MCF 10A (cell line): ENCODE data around the gene ZNF136. TPM values are rescaled to one million over a fixed set of nuclear protein-coding genes. Genes with fewer than 3 reads are reported as not detected.
A peak's percentile ranks its signal among the peaks of the same experiment; 100 is the strongest.

Experiments
- BruUV-seq: library from RNA; stranded (reverse); fragments of 400-500 nt; replicated peaks from 2 replicates; lab custom pipeline; 2021; lab: Mats Ljungman, UMichigan
- CTCF ChIA-PET: fragments of 300-600 bp; sonication (Branson Sonifier 250); formaldehyde crosslinking; extraction: SDS; loops from one replicate; lab custom pipeline; 2021; ENCODE audit warnings: antibody characterized with exemption, inconsistent platforms; lab: Yijun Ruan, JAX
- POLR2A ChIA-PET: fragments of 300-600, 350-650 bp; sonication (Branson Sonifier 250); formaldehyde crosslinking; extraction: SDS; loops from one replicate; lab custom pipeline; 2020; ENCODE audit warnings: antibody characterized with exemption, inconsistent platforms; lab: Yijun Ruan, JAX
- DNase-seq: peaks from one replicate; pipeline ENCODE4 v3.0.0-alpha.2; 2018; ENCODE audit not compliant: unreplicated experiment
- H3K27ac Mint-ChIP-seq: one replicate; pipeline ENCODE4 v1.8.0; 2022; ENCODE audit warnings: mild to moderate bottlenecking, low read depth, mixed read lengths; ENCODE audit not compliant: unreplicated experiment
- H3K27me3 Mint-ChIP-seq: one replicate; pipeline ENCODE4 v1.8.0; 2022; ENCODE audit warnings: mixed read lengths; ENCODE audit not compliant: insufficient read depth, unreplicated experiment
- H3K36me3 Mint-ChIP-seq: one replicate; pipeline ENCODE4 v1.8.0; 2022; ENCODE audit warnings: mild to moderate bottlenecking, moderate library complexity, mixed read lengths; ENCODE audit not compliant: insufficient read depth, unreplicated experiment
- H3K4me1 Mint-ChIP-seq: one replicate; pipeline ENCODE4 v1.8.0; 2022; ENCODE audit warnings: mixed read lengths; ENCODE audit not compliant: insufficient read depth, unreplicated experiment
- H3K4me3 Mint-ChIP-seq: one replicate; pipeline ENCODE4 v1.8.0; 2022; ENCODE audit warnings: mild to moderate bottlenecking, moderate library complexity, mixed read lengths; ENCODE audit not compliant: unreplicated experiment
- H3K9me3 Mint-ChIP-seq: one replicate; pipeline ENCODE4 v1.8.0; 2022; ENCODE audit warnings: mixed read lengths; ENCODE audit not compliant: unreplicated experiment
- intact Hi-C: fragments of 100-400 bp; cut with micrococcal nuclease; formaldehyde crosslinking; loops from 2 replicates; pipeline ENCODE4 v1.14.1; 2022
- total RNA-seq: library from RNA; stranded (reverse); gene quantifications from 2 replicates; pipeline ENCODE4 v1.2.3, GENCODE V29; 2022
- TF ChIP-seq, protein P1 (sequence below): fragments of 200-600 bp; IDR thresholded peaks from one replicate; pipeline ENCODE4 v1.8.0; 2022; ENCODE audit warnings: antibody characterized with exemption, mild to moderate bottlenecking; ENCODE audit not compliant: unreplicated experiment

ZNF136 gene
- total RNA-seq, 1 experiment from 2014 or later: 3.7 TPM

DNA sequence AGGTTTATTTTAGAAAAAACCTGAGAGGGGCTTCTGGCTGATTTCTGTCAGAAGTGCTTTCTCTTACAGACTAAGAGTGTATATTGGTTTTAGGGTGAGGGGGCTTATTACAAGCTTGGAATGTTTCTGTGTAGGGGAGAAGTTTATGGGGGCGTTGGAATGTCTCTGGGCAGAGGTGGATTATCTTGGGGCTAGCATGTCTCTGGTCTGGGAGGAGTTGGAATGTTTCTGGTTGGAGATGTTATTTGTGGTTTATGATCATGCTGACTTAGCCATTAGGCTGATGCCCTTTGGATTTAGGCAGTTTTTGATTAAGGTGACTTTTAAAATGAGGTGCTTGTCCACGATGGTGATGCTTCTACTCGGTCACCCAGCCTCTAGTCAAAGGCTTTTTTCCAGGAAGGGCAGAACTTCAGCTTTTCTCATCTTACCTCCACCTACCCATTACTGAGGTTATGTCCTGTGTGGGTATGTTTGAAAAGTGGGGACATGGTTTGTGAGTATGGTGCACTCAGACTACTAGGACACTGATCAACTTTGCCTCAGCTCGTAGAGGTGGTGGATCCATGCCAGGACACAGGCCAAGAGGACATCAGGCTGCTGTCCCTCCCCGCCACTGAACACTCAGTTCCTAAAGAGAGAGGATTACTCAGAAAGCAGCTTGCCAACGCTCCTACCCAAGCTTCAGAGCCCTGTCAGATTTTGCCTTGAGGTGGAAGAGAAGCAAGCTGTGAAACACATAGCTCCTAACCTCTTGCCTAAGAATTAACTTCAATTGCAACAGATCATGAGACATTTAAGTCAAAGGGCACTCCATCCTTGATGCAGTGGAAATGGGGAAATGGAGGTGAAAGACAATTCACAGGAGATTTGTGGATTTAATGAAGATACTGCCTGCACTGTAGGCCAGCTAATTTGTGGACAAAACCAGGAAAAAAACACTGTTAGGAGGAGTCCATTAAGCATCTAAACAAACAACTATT, 68.1 kb downstream of the ZNF136 start:
- no TSS peak for BruUV-seq
- TF ChIP-seq, protein P1, sequence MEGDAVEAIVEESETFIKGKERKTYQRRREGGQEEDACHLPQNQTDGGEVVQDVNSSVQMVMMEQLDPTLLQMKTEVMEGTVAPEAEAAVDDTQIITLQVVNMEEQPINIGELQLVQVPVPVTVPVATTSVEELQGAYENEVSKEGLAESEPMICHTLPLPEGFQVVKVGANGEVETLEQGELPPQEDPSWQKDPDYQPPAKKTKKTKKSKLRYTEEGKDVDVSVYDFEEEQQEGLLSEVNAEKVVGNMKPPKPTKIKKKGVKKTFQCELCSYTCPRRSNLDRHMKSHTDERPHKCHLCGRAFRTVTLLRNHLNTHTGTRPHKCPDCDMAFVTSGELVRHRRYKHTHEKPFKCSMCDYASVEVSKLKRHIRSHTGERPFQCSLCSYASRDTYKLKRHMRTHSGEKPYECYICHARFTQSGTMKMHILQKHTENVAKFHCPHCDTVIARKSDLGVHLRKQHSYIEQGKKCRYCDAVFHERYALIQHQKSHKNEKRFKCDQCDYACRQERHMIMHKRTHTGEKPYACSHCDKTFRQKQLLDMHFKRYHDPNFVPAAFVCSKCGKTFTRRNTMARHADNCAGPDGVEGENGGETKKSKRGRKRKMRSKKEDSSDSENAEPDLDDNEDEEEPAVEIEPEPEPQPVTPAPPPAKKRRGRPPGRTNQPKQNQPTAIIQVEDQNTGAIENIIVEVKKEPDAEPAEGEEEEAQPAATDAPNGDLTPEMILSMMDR: no peak

DNA sequence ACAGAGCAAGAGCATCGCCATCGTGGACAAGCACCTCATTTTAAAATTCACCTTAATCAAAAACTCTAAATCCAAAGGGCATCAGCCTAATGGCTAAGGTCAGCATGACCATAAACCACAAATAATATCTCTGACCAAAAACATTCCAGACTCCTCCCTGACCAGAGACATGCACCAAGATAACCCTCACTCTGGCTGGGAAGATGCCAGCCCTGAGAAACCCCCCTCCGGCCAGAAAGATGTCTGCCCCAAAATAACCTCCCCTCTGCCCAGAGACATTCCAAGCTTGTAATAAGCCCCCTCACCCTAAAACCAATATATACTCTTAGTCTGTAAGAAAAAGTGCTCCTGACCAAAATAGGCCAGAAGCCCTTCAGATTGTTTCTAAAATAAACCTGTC, 70.1 kb downstream of the ZNF136 start:
- ChIA-PET POLR2A (no interaction called here), CTCF (interaction anchor here (0.6 to 1.2 kb wide), 2 partner anchors 9 to 484 kb away, joined by 3 read pairs; no protein-coding TSS in a partner anchor)
- H3K27me3 Mint-ChIP-seq: no peaks in the 10 kb centered on the region
- no peaks in the 10 kb centered on the region for H3K4me1 Mint-ChIP-seq
- no TSS peak for BruUV-seq
- TF ChIP-seq, protein P1: no peak
- DNase-seq: no peak
- H3K27ac Mint-ChIP-seq: no peak overlapping the region
- intact Hi-C loops: no loop called here
- peaks cover 24% of the 10 kb centered on the region for H3K9me3 Mint-ChIP-seq
- H3K36me3 Mint-ChIP-seq: peaks cover 34% of the 10 kb centered on the region
- H3K4me3 Mint-ChIP-seq: no peak overlapping the region

More for the DNA sequence above, 68.1 kb downstream of the ZNF136 start:
- POLR2A ChIA-PET: interaction anchor here (0.6 to 2.0 kb wide), 13 partner anchors 12 to 562 kb away, joined by 3 to 12 read pairs (median 4); partner anchors contain the start of genes ZNF136, ZNF44, ZNF563 and ZNF564
- H3K36me3 Mint-ChIP-seq: peaks cover 34% of the 10 kb centered on the region
- peaks cover 24% of the 10 kb centered on the region for H3K9me3 Mint-ChIP-seq
- no peak for DNase-seq
- H3K4me1 Mint-ChIP-seq: no peaks in the 10 kb centered on the region
- peak overlapping the region; percentile 55 for H3K27ac Mint-ChIP-seq
- CTCF ChIA-PET: interaction anchor here (0.6 to 1.1 kb wide), 5 partner anchors 12 to 687 kb away, joined by 3 read pairs; partner anchors contain the start of gene ZNF20
- no peaks in the 10 kb centered on the region for H3K27me3 Mint-ChIP-seq
- intact Hi-C loops: no loop called here
- H3K4me3 Mint-ChIP-seq: no peak overlapping the region

DNA sequence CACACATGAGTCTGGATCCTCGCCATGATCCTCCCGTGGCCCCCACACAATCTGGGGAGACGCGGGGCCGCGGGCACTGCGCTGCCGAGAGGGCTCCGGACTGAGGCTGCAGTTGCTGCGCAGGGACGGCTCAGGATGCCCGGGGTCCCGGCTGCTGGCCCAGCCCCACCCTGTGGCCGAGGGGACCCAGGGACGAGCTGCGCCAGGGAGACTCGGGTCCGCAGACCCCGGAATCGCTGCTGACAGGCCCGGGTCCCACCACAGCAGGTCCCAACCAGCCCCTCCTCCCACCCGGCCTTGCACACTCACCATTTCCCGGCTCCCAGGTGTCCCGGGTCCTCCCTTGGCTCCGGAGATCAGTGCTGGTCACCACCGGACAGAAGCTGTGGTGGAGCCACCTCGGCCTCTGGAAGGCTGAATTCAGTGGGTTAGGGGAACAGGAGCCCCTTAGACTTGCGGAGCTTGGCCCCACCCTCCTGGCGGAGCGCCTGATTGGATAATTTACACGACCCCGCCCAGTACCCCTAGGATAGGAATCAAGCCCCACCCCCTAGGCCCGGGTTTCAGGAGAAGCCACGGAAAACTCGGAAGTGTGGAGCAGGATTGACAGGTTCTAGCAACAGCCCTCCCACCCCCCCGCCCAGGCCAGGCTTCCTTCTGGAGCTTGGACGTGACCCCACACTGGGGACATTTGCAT, 74.4 kb downstream of the ZNF136 start:
- H3K4me1 Mint-ChIP-seq: no peaks in the 10 kb centered on the region
- no peak overlapping the region for H3K27ac Mint-ChIP-seq
- POLR2A ChIA-PET: no interaction called here
- CTCF ChIA-PET: no interaction called here
- TF ChIP-seq, protein P1: no peak
- H3K27me3 Mint-ChIP-seq: no peaks in the 10 kb centered on the region
- peaks cover 20% of the 10 kb centered on the region for H3K36me3 Mint-ChIP-seq
- DNase-seq: no peak
- H3K4me3 Mint-ChIP-seq: no peak overlapping the region
- BruUV-seq: no TSS peak
- intact Hi-C loops: no loop called here
- H3K9me3 Mint-ChIP-seq: peaks cover 21% of the 10 kb centered on the region

Other genes with a start within 250 kb of the ZNF136 start
- gene ZNF700, start 238.0 kb upstream of the ZNF136 start, total RNA-seq: 5.6 and 5.9 TPM in 2 replicates
- 0.23 and 0.25 TPM in 2 replicates for gene ZNF763, start 198.1 kb upstream of the ZNF136 start, total RNA-seq
- 1.3 and 1.6 TPM in 2 replicates for gene ZNF433, start 127.4 kb upstream of the ZNF136 start, total RNA-seq
- not detected in 2 replicates for gene ZNF878, start 110.1 kb upstream of the ZNF136 start, total RNA-seq
- gene ZNF844, start 98.4 kb upstream of the ZNF136 start, total RNA-seq: not detected in 2 replicates
- gene ZNF20, start 22.7 kb upstream of the ZNF136 start, total RNA-seq: 1.4 and 4.0 TPM in 2 replicates
- 0.37 TPM in 1 of 2 replicates, not detected in the other for gene ZNF625, start 6.4 kb upstream of the ZNF136 start, total RNA-seq
- 10.3 and 10.5 TPM in 2 replicates for gene ZNF44, start 131.8 kb downstream of the ZNF136 start, total RNA-seq
- gene ZNF563, start 170.5 kb downstream of the ZNF136 start, total RNA-seq: 1.1 and 1.3 TPM in 2 replicates
- gene ZNF442, start 202.6 kb downstream of the ZNF136 start, total RNA-seq: 0.44 and 0.49 TPM in 2 replicates
- gene ZNF799, start 238.2 kb downstream of the ZNF136 start, total RNA-seq: 1.0 and 1.8 TPM in 2 replicates